HEK293 (cell line): ENCODE data around the gene CPAMD8.
"Not testable (repeated sequence)": the region's sequence is repeated elsewhere in the genome, so short reads cannot be mapped to it uniquely, and the experiment has no call there.

ENCODE experiments used
- CTCF ChIA-PET: fragments of 350-600 bp; formaldehyde crosslinking; extraction: SDS; loops from one replicate; lab custom pipeline; 2021; ENCODE audit warnings: antibody characterized with exemption; lab: Yijun Ruan, JAX
- POLR2A ChIA-PET: fragments of 300-600 bp; formaldehyde crosslinking; extraction: SDS; loops from one replicate; lab custom pipeline; 2020; ENCODE audit warnings: antibody characterized with exemption, inconsistent platforms; lab: Yijun Ruan, JAX
- H3K27ac ChIP-seq: fragments of 200-500 bp; sonication (Bioruptor generic); 2 replicates; pipeline ENCODE4 v1.5.1; 2014; ENCODE audit warnings: low read depth, low read length, control low read depth, inconsistent platforms; ENCODE audit errors: extremely low read depth
- H3K36me3 ChIP-seq, 2 experiments: fragments of 200-500 bp in 1 of 2; sonication (Bioruptor generic) in 1 of 2; 1 replicate in 1 of 2; 2 replicates in 1 of 2; pipeline ENCODE4 v1.5.1; 2014 to 2017; ENCODE audit warnings: inconsistent platforms in 2 of 2, low read length in 2 of 2; ENCODE audit not compliant: control insufficient read depth in 2 of 2, insufficient read depth in 1 of 2
- H3K4me1 ChIP-seq: fragments of 200-500 bp; sonication (Bioruptor generic); 2 replicates; pipeline ENCODE4 v1.5.1; 2014; ENCODE audit warnings: mild to moderate bottlenecking, low read length, inconsistent platforms; ENCODE audit not compliant: control insufficient read depth, insufficient read depth
- H3K4me3 ChIP-seq: 2 replicates; pipeline ENCODE4 v1.5.1; 2011; ENCODE audit warnings: low read depth, mild to moderate bottlenecking, control low read depth, low read length, moderate library complexity
- H3K9me3 ChIP-seq: fragments of 200-500 bp; sonication (Bioruptor generic); 2 replicates; pipeline ENCODE4 v1.5.1; 2014; ENCODE audit warnings: low read depth, low read length, inconsistent platforms; ENCODE audit not compliant: control insufficient read depth, insufficient read depth
- HOXA7 ChIP-seq: sonication (generic); formaldehyde crosslinking; IDR thresholded peaks from 2 replicates; pipeline ENCODE4 v1.8.1; 2022; ENCODE audit warnings: missing genetic modification reagents, borderline replicate concordance
- KLF10 ChIP-seq: fragments of 450-650 bp; IDR thresholded peaks from 2 replicates; pipeline ENCODE4 v1.5.1; 2018; ENCODE audit warnings: missing biosample characterization, mild to moderate bottlenecking, missing genetic modification characterization
- SP3 ChIP-seq: fragments of 450-650 bp; formaldehyde crosslinking; IDR thresholded peaks from 2 replicates; pipeline ENCODE4 v1.5.1; 2016; ENCODE audit warnings: missing biosample characterization, missing genetic modification characterization
- ZBTB17 ChIP-seq: fragments of 450-650 bp; formaldehyde crosslinking; IDR thresholded peaks from 2 replicates; pipeline ENCODE4 v1.5.1; 2016; ENCODE audit warnings: missing biosample characterization, missing genetic modification characterization
- ZFP41 ChIP-seq: fragments of 450-650 bp; formaldehyde crosslinking; IDR thresholded peaks from 2 replicates; pipeline ENCODE4 v1.5.1; 2016; ENCODE audit warnings: missing biosample characterization, missing genetic modification characterization, borderline replicate concordance
- ZNF140 ChIP-seq: fragments of 450-650 bp; formaldehyde crosslinking; IDR thresholded peaks from 2 replicates; pipeline ENCODE4 v1.5.1; 2016; ENCODE audit warnings: missing biosample characterization, missing genetic modification characterization
- ZNF146 ChIP-seq: fragments of 450-650 bp; formaldehyde crosslinking; IDR thresholded peaks from 2 replicates; pipeline ENCODE4 v1.5.1; 2016; ENCODE audit warnings: missing biosample characterization, missing genetic modification characterization
- ZNF184 ChIP-seq: fragments of 450-650 bp; IDR thresholded peaks from 2 replicates; pipeline ENCODE4 v1.5.1; 2018; ENCODE audit warnings: missing biosample characterization, mild to moderate bottlenecking, missing genetic modification characterization
- ZNF223 ChIP-seq: fragments of 450-650 bp; formaldehyde crosslinking; IDR thresholded peaks from 2 replicates; pipeline ENCODE4 v1.5.1; 2016; ENCODE audit warnings: missing biosample characterization, missing genetic modification characterization
- ZNF248 ChIP-seq: fragments of 450-650 bp; formaldehyde crosslinking; IDR thresholded peaks from 2 replicates; pipeline ENCODE4 v1.5.1; 2017; ENCODE audit warnings: missing biosample characterization, missing genetic modification characterization
- ZNF324 ChIP-seq: fragments of 450-650 bp; formaldehyde crosslinking; IDR thresholded peaks from 2 replicates; pipeline ENCODE4 v1.5.1; 2016; ENCODE audit warnings: missing biosample characterization, missing genetic modification characterization
- ZNF366 ChIP-seq: fragments of 450-650 bp; formaldehyde crosslinking; conservative IDR thresholded peaks from 2 replicates; pipeline ENCODE4 v1.5.1; 2016; ENCODE audit warnings: missing biosample characterization, missing genetic modification characterization
- ZNF600 ChIP-seq: fragments of 450-650 bp; formaldehyde crosslinking; IDR thresholded peaks from 2 replicates; pipeline ENCODE4 v1.5.1; 2016; ENCODE audit warnings: missing biosample characterization, missing genetic modification characterization
- ZNF610 ChIP-seq: fragments of 450-650 bp; formaldehyde crosslinking; IDR thresholded peaks from 2 replicates; pipeline ENCODE4 v1.5.1; 2016; ENCODE audit warnings: missing biosample characterization, missing genetic modification characterization, borderline replicate concordance
- ZNF791 ChIP-seq: fragments of 450-650 bp; formaldehyde crosslinking; IDR thresholded peaks from 2 replicates; pipeline ENCODE4 v1.5.1; 2016; ENCODE audit warnings: missing biosample characterization, missing genetic modification characterization
- TF ChIP-seq, protein P1 (sequence below): fragments of 450-650 bp; formaldehyde crosslinking; IDR thresholded peaks from 2 replicates; pipeline ENCODE4 v1.5.1; 2016; ENCODE audit warnings: missing biosample characterization, missing genetic modification characterization
- TF ChIP-seq, protein P2 (sequence below): fragments of 450-650 bp; formaldehyde crosslinking; IDR thresholded peaks from 2 replicates; pipeline ENCODE4 v1.5.1; 2016; ENCODE audit warnings: missing biosample characterization, missing genetic modification characterization

Gene CPAMD8

DNA sequence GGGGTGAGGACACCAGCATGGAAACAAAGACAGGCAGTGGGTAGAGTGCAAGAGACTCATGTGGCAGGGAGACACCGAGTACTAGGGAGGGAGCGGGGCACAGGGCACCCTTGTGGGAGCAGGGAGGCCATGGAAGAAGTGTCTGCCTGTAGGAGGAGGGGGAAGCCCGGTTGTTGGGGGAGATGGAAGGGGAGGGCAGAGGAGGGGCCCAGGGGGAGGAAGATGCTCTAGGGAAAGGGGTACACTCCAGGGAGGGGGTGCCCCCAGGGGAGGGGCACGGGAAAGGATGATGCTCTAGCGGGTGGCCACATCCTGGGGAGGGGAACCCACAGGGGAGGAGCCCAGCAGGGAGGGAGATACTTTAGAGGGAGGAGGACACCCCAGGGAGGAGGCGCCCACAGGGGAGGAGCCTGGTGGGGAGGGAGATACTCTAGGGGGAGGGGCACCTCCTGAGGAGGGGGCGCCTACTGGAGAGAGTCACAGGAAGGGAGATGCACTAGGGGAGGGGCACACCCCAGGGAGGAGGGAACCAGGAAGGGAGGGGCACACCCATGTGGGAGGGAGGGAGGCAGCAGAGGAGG, 24.9 kb downstream of the CPAMD8 start (continued):
- no peak for TF ChIP-seq ZNF600 (tag by site-specific recombination)
- TF ChIP-seq SP3 (tag by site-specific recombination): peak; percentile 24; the same call in 1 of the 2 replicates
- TF ChIP-seq ZNF791 (tag by site-specific recombination): no peak

DNA sequence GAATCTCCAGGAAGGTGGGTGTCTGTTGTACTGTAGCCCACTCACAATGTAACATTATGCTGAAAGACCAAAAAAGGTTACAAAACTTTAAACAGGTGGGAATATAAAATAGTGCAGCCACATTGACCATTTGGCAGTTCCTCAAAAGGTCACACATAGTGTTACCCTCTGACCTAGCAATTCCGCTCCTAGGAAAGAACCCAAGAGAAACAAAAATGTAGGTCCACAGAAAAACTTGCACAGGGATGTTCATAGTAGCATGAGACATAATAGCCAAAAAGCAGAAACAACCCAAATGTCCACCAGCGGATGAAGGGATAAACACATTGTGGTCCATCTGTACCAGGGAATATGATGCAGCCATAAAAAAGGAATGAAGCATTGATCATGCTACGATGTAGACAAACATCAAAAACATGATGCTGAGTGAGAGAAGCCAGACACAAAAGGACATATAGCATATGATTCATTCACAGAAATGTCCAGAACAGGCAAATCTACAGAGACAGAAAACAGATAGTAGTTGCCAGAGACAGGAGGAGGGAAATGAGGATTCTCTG, 27.9 kb downstream of the CPAMD8 start:
- Histone ChIP-seq H3K36me3 (no peaks in the 10 kb centered on the region), H3K4me3 (no peak overlapping the region), H3K4me1 (no peaks in the 10 kb centered on the region), H3K27ac (no peak overlapping the region), H3K9me3 (no peaks in the 10 kb centered on the region; the same call in 1 of the 2 replicates)
- POLR2A ChIA-PET: no interaction called here
- CTCF ChIA-PET: no interaction called here
- TF ChIP-seq ZFP41 (no peak), ZNF140 (tag by site-specific recombination) (peak; percentile 99), ZNF146 (peak; percentile 83)
- TF ChIP-seq, protein P1, sequence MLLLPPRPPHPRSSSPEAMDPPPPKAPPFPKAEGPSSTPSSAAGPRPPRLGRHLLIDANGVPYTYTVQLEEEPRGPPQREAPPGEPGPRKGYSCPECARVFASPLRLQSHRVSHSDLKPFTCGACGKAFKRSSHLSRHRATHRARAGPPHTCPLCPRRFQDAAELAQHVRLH: peak; percentile 57; the same call in 1 of the 2 replicates

DNA sequence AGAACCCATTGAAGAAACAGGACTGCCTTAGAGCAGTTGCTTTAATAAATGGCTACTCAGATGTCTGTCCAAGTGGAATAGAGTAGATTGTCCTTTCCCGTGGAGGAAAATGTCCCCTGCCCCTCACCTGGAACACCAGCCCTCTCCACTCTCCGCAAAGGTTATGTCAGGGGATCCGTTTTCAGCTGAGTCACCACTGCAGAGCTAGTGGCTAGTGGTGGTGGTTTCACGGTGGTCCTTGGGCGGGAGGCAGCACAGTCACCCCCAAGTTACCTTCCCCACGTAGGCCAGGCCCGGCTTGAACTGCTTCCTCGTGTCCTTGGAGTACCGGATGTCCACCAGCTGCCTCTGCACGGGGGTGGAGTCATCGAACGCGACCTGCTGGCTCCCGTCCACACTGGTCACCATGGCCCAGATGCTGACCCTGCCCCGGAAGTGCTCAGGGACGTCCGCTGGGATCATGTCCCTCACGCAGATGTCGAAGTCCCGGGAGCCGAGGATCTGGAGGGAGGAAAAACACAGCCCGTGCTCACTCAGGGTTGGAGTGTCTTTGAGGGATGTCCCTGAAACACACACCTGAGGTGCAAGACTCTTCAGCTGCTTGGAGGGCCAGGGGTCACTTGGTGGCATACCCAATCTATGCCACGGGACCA, 29.6 kb downstream of the CPAMD8 start:
- H3K36me3 ChIP-seq, H3K4me3 ChIP-seq, POLR2A ChIA-PET, H3K27ac ChIP-seq, H3K9me3 ChIP-seq, H3K4me1 ChIP-seq, CTCF ChIA-PET: not testable (repeated sequence)

DNA sequence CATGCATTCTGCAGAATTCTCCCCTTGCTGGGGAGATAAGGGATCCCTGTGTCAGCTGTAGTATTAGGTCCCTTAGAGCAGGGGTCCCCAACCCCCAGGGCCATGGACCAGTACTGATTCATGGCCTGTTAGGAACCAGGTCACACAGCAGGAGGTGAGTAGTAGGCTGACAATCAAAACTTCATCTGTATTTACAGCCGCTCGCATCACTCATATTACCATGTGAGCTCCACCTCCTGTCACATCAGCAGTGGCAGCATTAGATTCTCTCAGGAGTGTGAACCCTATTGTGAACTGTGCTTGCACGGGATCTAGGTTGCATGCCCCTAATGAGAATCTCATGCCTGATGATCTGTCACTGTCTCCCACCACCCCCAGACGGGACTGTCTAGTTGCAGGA, 37.9 kb downstream of the CPAMD8 start:
- Histone ChIP-seq H3K9me3 (no peaks in the 10 kb centered on the region), H3K27ac (no peak overlapping the region), H3K4me1 (no peaks in the 10 kb centered on the region), H3K4me3 (no peak overlapping the region), H3K36me3 (no peaks in the 10 kb centered on the region)
- ChIA-PET POLR2A (no interaction called here), CTCF (interaction anchor here (0.6 kb wide), 1 partner anchor 11 kb away, joined by 3 read pairs; no protein-coding TSS in a partner anchor)
- TF ChIP-seq ZNF248 (tag by site-specific recombination): no peak
- TF ChIP-seq ZNF610 (tag by site-specific recombination): peak; percentile 90; the same call in 1 of the 2 replicates
- TF ChIP-seq HOXA7 (CRISPR knock-in tag): no peak
- TF ChIP-seq, protein P2, sequence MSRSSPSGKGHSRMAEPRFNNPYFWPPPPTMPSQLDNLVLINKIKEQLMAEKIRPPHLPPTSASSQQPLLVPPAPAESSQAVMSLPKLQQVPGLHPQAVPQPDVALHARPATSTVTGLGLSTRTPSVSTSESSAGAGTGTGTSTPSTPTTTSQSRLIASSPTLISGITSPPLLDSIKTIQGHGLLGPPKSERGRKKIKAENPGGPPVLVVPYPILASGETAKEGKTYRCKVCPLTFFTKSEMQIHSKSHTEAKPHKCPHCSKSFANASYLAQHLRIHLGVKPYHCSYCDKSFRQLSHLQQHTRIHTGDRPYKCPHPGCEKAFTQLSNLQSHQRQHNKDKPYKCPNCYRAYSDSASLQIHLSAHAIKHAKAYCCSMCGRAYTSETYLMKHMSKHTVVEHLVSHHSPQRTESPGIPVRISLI: no peak
- no peak for TF ChIP-seq ZNF223 (tag by site-specific recombination)
- no peak for TF ChIP-seq ZNF324

DNA sequence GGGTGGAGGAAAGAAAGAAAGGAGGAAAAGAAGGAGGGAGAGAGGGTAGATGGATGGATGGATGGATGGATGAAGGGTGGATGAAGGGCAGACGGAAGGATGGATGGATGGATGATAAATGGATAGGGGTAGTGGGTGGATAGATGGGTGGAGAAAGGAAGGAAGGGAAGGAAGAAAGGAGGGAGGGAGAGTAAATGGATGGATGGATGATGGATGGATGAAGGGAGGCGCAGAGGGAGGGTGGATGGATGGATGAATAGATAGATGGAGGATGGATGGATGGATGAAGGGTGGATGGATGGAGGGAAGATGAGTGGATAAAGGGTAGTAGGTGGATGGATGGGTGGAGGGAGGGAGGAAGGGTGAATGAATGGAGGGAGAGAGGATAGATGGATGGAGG, 41.2 kb downstream of the CPAMD8 start:
- TF ChIP-seq ZBTB17 (tag by site-specific recombination) (peak; percentile 61), KLF10 (tag by site-specific recombination) (no peak), ZNF184 (tag by site-specific recombination) (no peak), ZNF366 (tag by site-specific recombination) (peak; percentile 98)
- Histone ChIP-seq H3K4me3 (no peak overlapping the region), H3K9me3 (no peaks in the 10 kb centered on the region), H3K36me3 (no peaks in the 10 kb centered on the region), H3K27ac (no peak overlapping the region), H3K4me1 (no peaks in the 10 kb centered on the region)
- CTCF ChIA-PET: no interaction called here
- POLR2A ChIA-PET: no interaction called here

DNA sequence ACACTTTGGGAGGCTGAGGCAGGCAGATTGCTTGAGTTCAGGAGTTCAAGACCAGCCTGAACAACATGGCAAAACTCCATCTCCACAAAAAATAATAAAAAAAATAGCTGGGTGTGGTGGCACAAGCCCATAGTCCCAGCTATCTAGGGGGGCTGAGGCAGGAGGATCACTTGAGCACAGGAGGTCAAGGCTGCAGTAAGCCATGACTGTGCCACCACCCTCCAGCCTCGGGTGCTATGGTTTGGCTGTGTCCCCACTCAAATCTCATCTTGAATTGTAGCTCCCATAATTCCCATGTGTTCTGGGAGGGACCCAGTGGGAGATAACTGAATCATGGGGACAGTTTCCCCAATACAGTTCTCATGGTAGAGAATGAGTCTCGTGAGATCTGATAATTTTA, 44.0 kb downstream of the CPAMD8 start:
- H3K36me3 ChIP-seq, H3K9me3 ChIP-seq, H3K4me1 ChIP-seq, H3K4me3 ChIP-seq, POLR2A ChIA-PET, H3K27ac ChIP-seq, CTCF ChIA-PET: not testable (repeated sequence)
